GM23338 (cell line): ENCODE results near the gene RAP1B. TPM values are rescaled to one million over a fixed set of nuclear protein-coding genes. Genes with fewer than 3 reads are reported as not detected.

ENCODE experiments used
- ATAC-seq: fragments of 200-7000 bp; cut with Tn5 transposase; 3 replicates; pipeline ENCODE4 v1.9.1; 2020
- DNase-seq: peaks from one replicate; pipeline ENCODE4 v3.0.0-alpha.2; 2015; ENCODE audit warnings: low spot score
- H2AFZ ChIP-seq: fragments of 200-600 bp; sonication (generic); 2 replicates; pipeline ENCODE4 v1.8.0; 2016; ENCODE audit warnings: antibody characterized with exemption, mild to moderate bottlenecking, moderate library complexity
- H3F3A ChIP-seq: fragments of 200-600 bp; sonication (generic); replicated peaks from 2 replicates; pipeline ENCODE4 v1.8.0; 2017; ENCODE audit warnings: antibody characterized with exemption, mixed run types, low read depth
- H3K27ac ChIP-seq: fragments of 200-600 bp; sonication (generic); 2 replicates; pipeline ENCODE4 v1.6.1; 2016; ENCODE audit warnings: low read depth
- H3K27me3 ChIP-seq: fragments of 200-600 bp; sonication (generic); 2 replicates; pipeline ENCODE4 v1.8.0; 2016; ENCODE audit warnings: mild to moderate bottlenecking, mixed run types, moderate library complexity; ENCODE audit not compliant: insufficient read depth
- H3K36me3 ChIP-seq: fragments of 200-600 bp; sonication (generic); 2 replicates; pipeline ENCODE4 v1.8.0; 2016; ENCODE audit warnings: mild to moderate bottlenecking; ENCODE audit not compliant: insufficient read depth
- H3K4me1 ChIP-seq: fragments of 200-600 bp; sonication (generic); 2 replicates; pipeline ENCODE4 v1.8.0; 2016; ENCODE audit warnings: mild to moderate bottlenecking, moderate library complexity; ENCODE audit not compliant: insufficient read depth
- H3K4me2 ChIP-seq: fragments of 200-600 bp; sonication (generic); 2 replicates; pipeline ENCODE4 v1.7.1; 2017; ENCODE audit warnings: mixed run types
- H3K4me3 ChIP-seq: fragments of 200-600 bp; sonication (generic); 2 replicates; pipeline ENCODE4 v1.6.1; 2016; ENCODE audit warnings: mixed run types
- H3K79me2 ChIP-seq: fragments of 200-600 bp; sonication (generic); replicated peaks from 2 replicates; pipeline ENCODE4 v1.8.0; 2017; ENCODE audit warnings: mild to moderate bottlenecking; ENCODE audit not compliant: insufficient read depth
- H3K9me2 ChIP-seq: fragments of 200-600 bp; sonication (generic); 2 replicates; pipeline ENCODE4 v1.8.0; 2017; ENCODE audit not compliant: insufficient read depth
- H4K20me1 ChIP-seq: fragments of 200-600 bp; sonication (generic); replicated peaks from 2 replicates; pipeline ENCODE4 v1.8.0; 2017; ENCODE audit warnings: mild to moderate bottlenecking; ENCODE audit not compliant: insufficient read depth
- H3K27ac Mint-ChIP-seq: 2 replicates; pipeline ENCODE4 v1.8.0; 2020; ENCODE audit warnings: inconsistent platforms, mild to moderate bottlenecking, moderate library complexity, mixed read lengths
- H3K27me3 Mint-ChIP-seq: 3 replicates; pipeline ENCODE4 v1.8.0; 2022; ENCODE audit warnings: low read depth, mild to moderate bottlenecking, moderate library complexity, mixed read lengths, inconsistent platforms; ENCODE audit not compliant: insufficient read depth, poor library complexity
- H3K36me3 Mint-ChIP-seq: 3 replicates; pipeline ENCODE4 v1.8.0; 2021; ENCODE audit warnings: low read depth, mild to moderate bottlenecking, inconsistent platforms, moderate library complexity, mixed read lengths
- H3K4me1 Mint-ChIP-seq: 3 replicates; pipeline ENCODE4 v1.8.0; 2020; ENCODE audit warnings: mild to moderate bottlenecking, inconsistent platforms, mixed read lengths
- H3K4me3 Mint-ChIP-seq: 3 replicates; pipeline ENCODE4 v1.8.0; 2021; ENCODE audit warnings: moderate library complexity, mild to moderate bottlenecking, inconsistent platforms, mixed read lengths
- H3K9me3 Mint-ChIP-seq: 3 replicates; pipeline ENCODE4 v1.8.0; 2020; ENCODE audit warnings: moderate library complexity, mild to moderate bottlenecking, inconsistent platforms, mixed read lengths
- CREB1 ChIP-seq: fragments of 250-450 bp; sonication (Bioruptor Pico); IDR thresholded peaks from 2 replicates; pipeline ENCODE4 v1.5.0; 2020; ENCODE audit warnings: low read depth, mild to moderate bottlenecking, moderate library complexity
- CTCF ChIP-seq, 2 experiments: fragments of 200-600 bp in 1 of 2; sonication (generic) in 1 of 2; conservative IDR thresholded peaks; 2 replicates each; pipeline versions ENCODE4 v1.5.1 to v1.6.1; 2016 to 2017; ENCODE audit warnings: antibody characterized with exemption in 2 of 2, low read depth in 2 of 2, mild to moderate bottlenecking in 2 of 2, moderate library complexity in 1 of 2
- ETS1 ChIP-seq: IDR thresholded peaks from 2 replicates; pipeline ENCODE4 v1.6.1; 2016; ENCODE audit warnings: antibody characterized with exemption
- EZH2 ChIP-seq: fragments of 200-600 bp; sonication (generic); IDR thresholded peaks from one replicate; pipeline ENCODE4 v1.8.0; 2017; ENCODE audit warnings: antibody characterized with exemption, mild to moderate bottlenecking, low read depth; ENCODE audit not compliant: unreplicated experiment
- EZH2phosphoT487 ChIP-seq: fragments of 200-600 bp; sonication (generic); IDR thresholded peaks from one replicate; pipeline ENCODE4 v1.8.1; 2018; ENCODE audit warnings: antibody characterized with exemption; ENCODE audit not compliant: unreplicated experiment
- JUNB ChIP-seq: IDR thresholded peaks from one replicate; pipeline ENCODE4 v1.6.1; 2016; ENCODE audit warnings: antibody characterized with exemption; ENCODE audit not compliant: unreplicated experiment
- NANOG ChIP-seq: IDR thresholded peaks from 2 replicates; pipeline ENCODE4 v1.6.1; 2016; ENCODE audit warnings: antibody characterized with exemption, borderline replicate concordance
- POLR2AphosphoS5 ChIP-seq: IDR thresholded peaks from 2 replicates; pipeline ENCODE4 v1.6.1; 2016; ENCODE audit warnings: antibody characterized with exemption, low read depth
- REST ChIP-seq: IDR thresholded peaks from one replicate; pipeline ENCODE4 v1.6.1; 2018; ENCODE audit warnings: antibody characterized with exemption; ENCODE audit not compliant: unreplicated experiment
- STAT1 ChIP-seq: IDR thresholded peaks from one replicate; pipeline ENCODE4 v1.6.1; 2016; ENCODE audit warnings: antibody characterized with exemption; ENCODE audit not compliant: unreplicated experiment
- ZNF114 ChIP-seq: fragments of 250-450 bp; sonication (Bioruptor Pico); IDR thresholded peaks from 2 replicates; pipeline ENCODE4 v1.5.0; 2020; ENCODE audit warnings: mild to moderate bottlenecking, moderate library complexity
- ZNF331 ChIP-seq: fragments of 250-450 bp; sonication (Bioruptor Pico); IDR thresholded peaks from 2 replicates; pipeline ENCODE4 v1.5.0; 2020; ENCODE audit warnings: low read depth, mild to moderate bottlenecking, moderate library complexity
- ZNF462 ChIP-seq: fragments of 250-450 bp; sonication (Bioruptor Pico); IDR thresholded peaks from 2 replicates; pipeline ENCODE4 v1.5.0; 2020; ENCODE audit warnings: mild to moderate bottlenecking, moderate library complexity
- polyA plus RNA-seq: library from polyadenylated mRNA; unstranded; fragments of >200 nt; fragmentation: Nextera tagmentation; extraction: Ambion mirVana; gene quantifications from 2 replicates; pipeline ENCODE4 v1.2.1, GENCODE V29; 2016
- total RNA-seq: library from RNA; depleted of rRNA; stranded (reverse); fragments of >200 nt; shearing (Covaris generic); gene quantifications from 2 replicates; pipeline ENCODE4 v1.2.3, GENCODE V29; 2014

Gene RAP1B
- total and polyA plus RNA-seq, 2 experiments from 2014 or later: 90.6 to 128 TPM

- Histone ChIP-seq H3K79me2 (peaks cover 79% of the 10 kb centered on the region), H3F3A (0 out of 2 replicates have a peak, but pooled peaks cover 4% of the 10 kb centered on the region), H3K27me3 (no peaks in the 10 kb centered on the region), H3K4me2 (no peak overlapping the region), H3K4me3 (no peak overlapping the region), H4K20me1 (peaks cover 45% of the 10 kb centered on the region), H3K9me2 (no peaks in the 10 kb centered on the region), H3K27ac (no peak overlapping the region), H3K4me1 (peaks cover 34% of the 10 kb centered on the region), H2AFZ (no peak overlapping the region), H3K36me3 (no peaks in the 10 kb centered on the region)
- Mint-ChIP-seq H3K36me3 (peaks cover 10% of the 10 kb centered on the region; the same call in 2 of the 3 replicates), H3K4me1 (peaks cover 41% of the 10 kb centered on the region), H3K27ac (no peak overlapping the region), H3K27me3 (peaks cover 6% of the 10 kb centered on the region), H3K4me3 (no peak overlapping the region), H3K9me3 (no peaks in the 10 kb centered on the region; the same call in 2 of the 3 replicates)
- no peak for ATAC-seq
- no peak for DNase-seq
- TF ChIP-seq NANOG (no peak), ZNF462 (CRISPR knock-in tag) (no peak), EZH2 (no peak), CREB1 (CRISPR knock-in tag) (no peak), ETS1 (no peak), POLR2AphosphoS5 (no peak), ZNF331 (no peak), REST (no peak), ZNF114 (no peak), STAT1 (no peak), JUNB (no peak), EZH2phosphoT487 (no peak), CTCF (conservative IDR thresholded peaks at IDR 0.05; ENCODE audit: low read depth in 2 of 2) (no peak)
These were observed 3.5 kb downstream of the RAP1B start for GRCh38 chr12:68614105-68614679.
